ENCODE results near the gene PALM. TPM values are rescaled to one million over a fixed set of nuclear protein-coding genes. Genes with fewer than 3 reads are reported as not detected.

The PALM gene
- polyA plus RNA-seq, 1 donor (not counting 4 experiments of a cell fraction or from before 2014, with no cell fraction given) = not detected

DNA sequence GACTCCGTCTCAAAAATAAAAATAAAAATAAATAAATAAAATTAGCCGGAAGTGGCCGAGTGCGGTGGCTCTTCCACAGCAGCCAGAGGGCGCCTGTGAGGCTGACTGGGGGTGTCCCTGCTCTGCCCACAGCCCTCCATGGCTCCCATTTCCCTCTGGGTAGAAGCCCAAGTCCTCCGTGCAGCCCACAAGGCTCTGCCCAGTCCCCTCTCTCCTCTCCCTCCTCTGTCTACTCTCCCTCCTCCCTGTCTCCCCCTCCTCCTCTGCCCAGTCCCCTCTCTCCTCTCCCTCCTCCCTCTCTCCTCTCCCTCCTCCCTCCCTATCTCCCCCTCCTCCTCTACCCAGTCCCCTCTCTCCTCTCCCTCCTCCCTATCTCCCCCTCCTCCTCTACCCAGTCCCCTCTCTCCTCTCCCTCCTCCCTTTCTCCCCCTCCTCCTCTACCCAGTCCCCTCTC, 62.6 kb downstream of the PALM start:
- H3K36me3 ChIP-seq (ENCODE audit: control insufficient read depth in 2 of 2, extremely low read depth in 1 of 2, insufficient read depth in 2 of 2, low read length in 2 of 2) = no peaks in the 10 kb centered on the region
- no peak overlapping the region for H3K4me2 ChIP-seq (ENCODE audit: control insufficient read depth, extremely low read depth, insufficient read depth, low read depth, low read length)
- H3K9me3 ChIP-seq (ENCODE audit: control insufficient read depth, low read depth, low read length) = no peaks in the 10 kb centered on the region
- TF ChIP-seq, protein P1, sequence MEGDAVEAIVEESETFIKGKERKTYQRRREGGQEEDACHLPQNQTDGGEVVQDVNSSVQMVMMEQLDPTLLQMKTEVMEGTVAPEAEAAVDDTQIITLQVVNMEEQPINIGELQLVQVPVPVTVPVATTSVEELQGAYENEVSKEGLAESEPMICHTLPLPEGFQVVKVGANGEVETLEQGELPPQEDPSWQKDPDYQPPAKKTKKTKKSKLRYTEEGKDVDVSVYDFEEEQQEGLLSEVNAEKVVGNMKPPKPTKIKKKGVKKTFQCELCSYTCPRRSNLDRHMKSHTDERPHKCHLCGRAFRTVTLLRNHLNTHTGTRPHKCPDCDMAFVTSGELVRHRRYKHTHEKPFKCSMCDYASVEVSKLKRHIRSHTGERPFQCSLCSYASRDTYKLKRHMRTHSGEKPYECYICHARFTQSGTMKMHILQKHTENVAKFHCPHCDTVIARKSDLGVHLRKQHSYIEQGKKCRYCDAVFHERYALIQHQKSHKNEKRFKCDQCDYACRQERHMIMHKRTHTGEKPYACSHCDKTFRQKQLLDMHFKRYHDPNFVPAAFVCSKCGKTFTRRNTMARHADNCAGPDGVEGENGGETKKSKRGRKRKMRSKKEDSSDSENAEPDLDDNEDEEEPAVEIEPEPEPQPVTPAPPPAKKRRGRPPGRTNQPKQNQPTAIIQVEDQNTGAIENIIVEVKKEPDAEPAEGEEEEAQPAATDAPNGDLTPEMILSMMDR (optimal IDR thresholded peaks at IDR 0.05 in 1 of 3, IDR thresholded peaks at IDR 0.05 in 1 of 3, conservative IDR thresholded peaks at IDR 0.05 in 1 of 3; ENCODE audit: extremely low read depth in 1 of 3, insufficient read depth in 2 of 3, low read length in 3 of 3) = peak; percentile 41 to 79 (median 73)
- no peak for TF ChIP-seq EZH2 (IDR thresholded peaks at IDR 0.05; ENCODE audit: low read length)
- no peaks in the 10 kb centered on the region for H3K79me2 ChIP-seq (ENCODE audit: control insufficient read depth, insufficient read depth, low read length)
- dilution Hi-C loops (cut with MboI; ENCODE audit: extremely low pct_ligation_motif_present, low sequenced_read_pairs) = no loop called here
- H4K20me1 ChIP-seq (ENCODE audit: control insufficient read depth, extremely low read depth, insufficient read depth, low read length) = no peaks in the 10 kb centered on the region
- no peak overlapping the region for H3K4me3 ChIP-seq (ENCODE audit: control insufficient read depth in 2 of 3, extremely low read depth in 1 of 3, insufficient read depth in 2 of 3, low read depth in 1 of 3, low read length in 3 of 3)
- H3K9me1 ChIP-seq (ENCODE audit: control insufficient read depth, extremely low read depth, insufficient read depth, low read length) = no peaks in the 10 kb centered on the region
- no peaks in the 10 kb centered on the region for H3K4me1 ChIP-seq (ENCODE audit: control insufficient read depth, extremely low read depth, insufficient read depth, low read length)
- no peak for FAIRE-seq
- H2AFZ ChIP-seq (ENCODE audit: control insufficient read depth, low read length) = no peak overlapping the region
- no peak overlapping the region for H3K9ac ChIP-seq (ENCODE audit: control insufficient read depth, extremely low read depth, insufficient read depth, low read length)
- no peak for DNase-seq (ENCODE audit: low read depth, low spot score)
- no peaks in the 10 kb centered on the region for H3K27me3 ChIP-seq (ENCODE audit: control insufficient read depth, extremely low read depth, insufficient read depth, low read length)
- no peak overlapping the region for H3K27ac ChIP-seq (ENCODE audit: control insufficient read depth, insufficient read depth, low read length)

GRCh38 chr19:772063-772462, 63.3 kb downstream of the PALM start:
- no peaks in the 10 kb centered on the region for H3K27me3 ChIP-seq (ENCODE audit: control insufficient read depth, extremely low read depth, insufficient read depth, low read length)
- no peak for DNase-seq (ENCODE audit: low read depth, low spot score)
- dilution Hi-C loops (cut with MboI; ENCODE audit: extremely low pct_ligation_motif_present, low sequenced_read_pairs) = no loop called here
- no peak overlapping the region for H3K4me2 ChIP-seq (ENCODE audit: control insufficient read depth, extremely low read depth, insufficient read depth, low read depth, low read length)
- no peak for FAIRE-seq
- H3K4me1 ChIP-seq (ENCODE audit: control insufficient read depth, extremely low read depth, insufficient read depth, low read length) = no peaks in the 10 kb centered on the region
- no peaks in the 10 kb centered on the region for H3K36me3 ChIP-seq (ENCODE audit: control insufficient read depth in 2 of 2, extremely low read depth in 1 of 2, insufficient read depth in 2 of 2, low read length in 2 of 2)
- H3K4me3 ChIP-seq (ENCODE audit: control insufficient read depth in 2 of 3, extremely low read depth in 1 of 3, insufficient read depth in 2 of 3, low read depth in 1 of 3, low read length in 3 of 3) = no peak overlapping the region
- no peak overlapping the region for H3K9ac ChIP-seq (ENCODE audit: control insufficient read depth, extremely low read depth, insufficient read depth, low read length)
- H3K9me3 ChIP-seq (ENCODE audit: control insufficient read depth, low read depth, low read length) = no peaks in the 10 kb centered on the region
- H3K9me1 ChIP-seq (ENCODE audit: control insufficient read depth, extremely low read depth, insufficient read depth, low read length) = no peaks in the 10 kb centered on the region
- no peak overlapping the region for H3K27ac ChIP-seq (ENCODE audit: control insufficient read depth, insufficient read depth, low read length)
- no peaks in the 10 kb centered on the region for H3K79me2 ChIP-seq (ENCODE audit: control insufficient read depth, insufficient read depth, low read length)
- H2AFZ ChIP-seq (ENCODE audit: control insufficient read depth, low read length) = no peak overlapping the region
- TF ChIP-seq, protein P1 (optimal IDR thresholded peaks at IDR 0.05 in 1 of 3, IDR thresholded peaks at IDR 0.05 in 1 of 3, conservative IDR thresholded peaks at IDR 0.05 in 1 of 3; ENCODE audit: extremely low read depth in 1 of 3, insufficient read depth in 2 of 3, low read length in 3 of 3) = no peak
- H4K20me1 ChIP-seq (ENCODE audit: control insufficient read depth, extremely low read depth, insufficient read depth, low read length) = no peaks in the 10 kb centered on the region
